Fibroblast of lung (primary cell): Measurements from ENCODE around the gene YPEL3. TPM values are rescaled to one million over a fixed set of nuclear protein-coding genes. Genes with fewer than 3 reads are reported as not detected.

ENCODE experiments used
- DNase-seq, 2 donors: peaks; one replicate each; pipeline versions ENCODE4 v3.0.0 to v3.0.0-alpha.2; 2010; ENCODE audit warnings: low read depth in 2 of 2
- H2AFZ ChIP-seq: 2 replicates; pipeline ENCODE4 v1.5.1; 2012; ENCODE audit warnings: low read length, control low read depth, inconsistent platforms
- H3K27ac ChIP-seq: 2 replicates; pipeline ENCODE4 v1.5.1; 2011; ENCODE audit warnings: low read length, control low read depth; ENCODE audit not compliant: insufficient read depth
- H3K27me3 ChIP-seq: 2 replicates; pipeline ENCODE4 v1.5.1; 2011; ENCODE audit warnings: mild to moderate bottlenecking, low read length; ENCODE audit not compliant: control insufficient read depth, insufficient read depth
- H3K36me3 ChIP-seq: 2 replicates; pipeline ENCODE4 v1.5.1; 2011; ENCODE audit warnings: low read length; ENCODE audit not compliant: control insufficient read depth, insufficient read depth
- H3K4me1 ChIP-seq: 2 replicates; pipeline ENCODE4 v1.5.1; 2011; ENCODE audit warnings: low read length; ENCODE audit not compliant: control insufficient read depth, insufficient read depth; ENCODE audit errors: extremely low read depth
- H3K4me2 ChIP-seq: 2 replicates; pipeline ENCODE4 v1.5.1; 2011; ENCODE audit warnings: low read length, control low read depth; ENCODE audit not compliant: insufficient read depth; ENCODE audit errors: extremely low read depth
- H3K4me3 ChIP-seq, 4 experiments: fragments of 200-600 bp in 1 of 4; sonication (generic) in 1 of 4; replicated peaks in 1 of 4; 2 replicates each; pipeline ENCODE4 v1.5.1; 2011 to 2016; ENCODE audit warnings: low read length in 4 of 4, low read depth in 3 of 4, mild to moderate bottlenecking in 3 of 4, control low read depth in 2 of 4, inconsistent platforms in 1 of 4, mixed read lengths in 1 of 4; ENCODE audit not compliant: insufficient read depth in 1 of 4; ENCODE audit errors: control extremely low read depth in 1 of 4
- H3K79me2 ChIP-seq: 2 replicates; pipeline ENCODE4 v1.5.1; 2012; ENCODE audit warnings: mild to moderate bottlenecking, low read length, inconsistent platforms; ENCODE audit not compliant: control insufficient read depth, insufficient read depth
- H3K9ac ChIP-seq: 2 replicates; pipeline ENCODE4 v1.5.1; 2011; ENCODE audit warnings: mild to moderate bottlenecking, low read length, control low read depth; ENCODE audit not compliant: insufficient read depth
- H3K9me3 ChIP-seq: 2 replicates; pipeline ENCODE4 v1.5.1; 2012; ENCODE audit warnings: low read depth, low read length; ENCODE audit not compliant: control insufficient read depth, insufficient read depth
- H4K20me1 ChIP-seq: 2 replicates; pipeline ENCODE4 v1.5.1; 2011; ENCODE audit warnings: low read length; ENCODE audit not compliant: control insufficient read depth, insufficient read depth; ENCODE audit errors: extremely low read depth
- CTCF ChIP-seq, 2 donors: IDR thresholded peaks in 1 of 2; conservative IDR thresholded peaks in 1 of 2; 1 replicate in 1 of 2; 2 replicates in 1 of 2; pipeline ENCODE4 v1.5.1; 2011 to 2012; ENCODE audit warnings: low read length in 2 of 2, control low read depth in 1 of 2, inconsistent platforms in 1 of 2, low read depth in 1 of 2, mild to moderate bottlenecking in 1 of 2
- EZH2 ChIP-seq: IDR thresholded peaks from 2 replicates; pipeline ENCODE4 v1.5.1; 2012; ENCODE audit warnings: low read length, control low read depth, mild to moderate bottlenecking; ENCODE audit errors: missing control alignments
- polyA plus RNA-seq, 2 donors: library from polyadenylated mRNA; depleted of rRNA in 1 of 2; stranded (reverse) in 1 of 2; unstranded in 1 of 2; fragments of >200 nt; gene quantifications; 2 replicates each; pipeline ENCODE4 v1.2.1, GENCODE V29; 2011 to 2012; ENCODE audit warnings: missing spikeins in 1 of 2
- total RNA-seq: library from RNA; depleted of rRNA; stranded (reverse); fragments of >200 nt; gene quantifications from 2 replicates; pipeline ENCODE4 v1.2.1, GENCODE V29; 2014

The YPEL3 gene
- total and polyA plus RNA-seq, 2 donors (not counting 1 experiment from before 2014, with no cell fraction given): 16.0 to 21.4 TPM

GRCh38 chr16:30068750-30069610, 27.0 kb downstream of the YPEL3 start:
- DNase-seq: no peak
- H3K36me3 ChIP-seq: peaks cover 36% of the 10 kb centered on the region
- peaks cover 28% of the 10 kb centered on the region for H3K4me1 ChIP-seq
- H2AFZ ChIP-seq: no peak overlapping the region
- peak overlapping the region in 2 of 4 experiments; percentile 20 to 36 for H3K4me3 ChIP-seq
- no peaks in the 10 kb centered on the region for H3K27me3 ChIP-seq
- no peaks in the 10 kb centered on the region for H3K9me3 ChIP-seq
- TF ChIP-seq CTCF (conservative IDR thresholded peaks at IDR 0.05 in 1 of 2, IDR thresholded peaks at IDR 0.05 in 1 of 2; ENCODE audit: low read depth in 1 of 2, low read length in 2 of 2) (peak; percentile 45 to 58), EZH2 (no peak)
- H4K20me1 ChIP-seq: no peaks in the 10 kb centered on the region
- peak overlapping the region; percentile 70 for H3K4me2 ChIP-seq
- no peak overlapping the region for H3K9ac ChIP-seq
- peak overlapping the region; percentile 23 for H3K27ac ChIP-seq
- H3K79me2 ChIP-seq: peaks cover 50% of the 10 kb centered on the region

DNA sequence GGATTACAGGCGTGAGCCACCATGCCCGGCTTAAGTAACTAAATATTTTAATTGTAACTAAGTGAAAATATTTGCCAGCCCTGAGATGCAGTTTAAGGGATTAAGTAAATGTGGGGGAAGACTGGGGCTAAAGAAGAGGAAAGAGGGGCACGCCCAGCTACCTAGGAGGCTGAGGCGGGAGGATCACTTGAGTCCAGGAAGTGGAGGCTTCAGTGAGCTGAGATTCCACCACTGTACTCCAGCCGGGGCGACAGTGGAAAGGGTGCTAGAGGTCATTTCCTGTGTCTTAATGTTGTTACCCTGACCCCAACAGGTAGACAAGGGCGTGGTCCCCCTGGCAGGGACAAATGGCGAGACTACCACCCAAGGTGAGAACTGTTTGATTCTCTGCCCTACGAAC, 27.7 kb downstream of the YPEL3 start:
- Histone ChIP-seq H3K4me3 (peak overlapping the region in 1 of 4 experiments; percentile 0), H2AFZ (no peak overlapping the region), H3K27me3 (no peaks in the 10 kb centered on the region), H3K9ac (no peak overlapping the region), H3K4me2 (peak overlapping the region; percentile 70), H3K4me1 (peaks cover 34% of the 10 kb centered on the region), H4K20me1 (no peaks in the 10 kb centered on the region), H3K9me3 (no peaks in the 10 kb centered on the region), H3K27ac (peak overlapping the region; percentile 17), H3K79me2 (peaks cover 50% of the 10 kb centered on the region), H3K36me3 (peaks cover 36% of the 10 kb centered on the region)
- TF ChIP-seq EZH2: no peak
- no peak for TF ChIP-seq CTCF (conservative IDR thresholded peaks at IDR 0.05 in 1 of 2, IDR thresholded peaks at IDR 0.05 in 1 of 2; ENCODE audit: low read depth in 1 of 2, low read length in 2 of 2)
- DNase-seq: no peak

GRCh38 chr16:30067584-30067916, 28.5 kb downstream of the YPEL3 start:
- Histone ChIP-seq H4K20me1 (no peaks in the 10 kb centered on the region), H3K27ac (peak overlapping the region; percentile 99), H3K4me2 (peak overlapping the region; percentile 90), H3K27me3 (no peaks in the 10 kb centered on the region), H3K4me3 (peak overlapping the region; percentile 80 to 97 (median 92)), H3K9me3 (no peaks in the 10 kb centered on the region), H3K79me2 (peaks cover 50% of the 10 kb centered on the region), H3K9ac (peak overlapping the region; percentile 4), H2AFZ (no peak overlapping the region), H3K4me1 (peaks cover 34% of the 10 kb centered on the region), H3K36me3 (peaks cover 36% of the 10 kb centered on the region)
- TF ChIP-seq CTCF (conservative IDR thresholded peaks at IDR 0.05 in 1 of 2, IDR thresholded peaks at IDR 0.05 in 1 of 2; ENCODE audit: low read depth in 1 of 2, low read length in 2 of 2) (no peak), EZH2 (no peak)
- DNase-seq: no peak
